Measurements from ENCODE around the gene SIVA1.

SIVA1 gene

GRCh38 chr14:104751539-104752422 is 1.2 kb upstream of the SIVA1 start:
- H3K9me3 Mint-ChIP-seq, result no peaks in the 10 kb centered on the region
- no peaks in the 10 kb centered on the region for H3K27me3 Mint-ChIP-seq
- H3K4me3 Mint-ChIP-seq, result peak overlapping the region; percentile 92
- H3K27ac Mint-ChIP-seq, result peak overlapping the region; percentile 82
- H3K36me3 Mint-ChIP-seq, result no peaks in the 10 kb centered on the region
- H3K4me1 Mint-ChIP-seq, result peaks cover 28% of the 10 kb centered on the region

- H3K27ac Mint-ChIP-seq, result peak overlapping the region; percentile 82
- no peaks in the 10 kb centered on the region for H3K27me3 Mint-ChIP-seq
- H3K9me3 Mint-ChIP-seq, result no peaks in the 10 kb centered on the region
- H3K4me1 Mint-ChIP-seq, result peaks cover 31% of the 10 kb centered on the region
- H3K4me3 Mint-ChIP-seq, result peak overlapping the region; percentile 92
- H3K36me3 Mint-ChIP-seq, result no peaks in the 10 kb centered on the region
Measured at GRCh38 chr14:104752423-104752734, 568 bp upstream of the SIVA1 start.

GRCh38 chr14:104753528-104754212 is 723 bp downstream of the SIVA1 start:
- Mint-ChIP-seq H3K27me3 (no peaks in the 10 kb centered on the region), H3K36me3 (no peaks in the 10 kb centered on the region), H3K9me3 (no peaks in the 10 kb centered on the region), H3K27ac (peak overlapping the region; percentile 79), H3K4me1 (peaks cover 34% of the 10 kb centered on the region), H3K4me3 (peak overlapping the region; percentile 92)

- H3K9me3 Mint-ChIP-seq, result no peaks in the 10 kb centered on the region
Measured at GRCh38 chr14:104754213-104754851, 1.4 kb downstream of the SIVA1 start.

GRCh38 chr14:104755621-104756020 is 2.7 kb downstream of the SIVA1 start:
- no peaks in the 10 kb centered on the region for H3K9me3 Mint-ChIP-seq
- H3K36me3 Mint-ChIP-seq, result peaks cover under 1% of the 10 kb centered on the region

More at GRCh38 chr14:104754213-104754851, 1.4 kb downstream of the SIVA1 start:
- H3K27ac Mint-ChIP-seq, result peak overlapping the region; percentile 79
- H3K4me1 Mint-ChIP-seq, result peaks cover 34% of the 10 kb centered on the region
- no peaks in the 10 kb centered on the region for H3K36me3 Mint-ChIP-seq
- H3K4me3 Mint-ChIP-seq, result peak overlapping the region; percentile 92
- no peaks in the 10 kb centered on the region for H3K27me3 Mint-ChIP-seq

GRCh38 chr14:104756477-104757237 is 3.7 kb downstream of the SIVA1 start:
- H3K27me3 Mint-ChIP-seq, result no peaks in the 10 kb centered on the region
- peaks cover 8% of the 10 kb centered on the region for H3K36me3 Mint-ChIP-seq
- no peaks in the 10 kb centered on the region for H3K9me3 Mint-ChIP-seq
- no peak overlapping the region for H3K4me3 Mint-ChIP-seq
- H3K4me1 Mint-ChIP-seq, result peaks cover 34% of the 10 kb centered on the region
- H3K27ac Mint-ChIP-seq, result no peak overlapping the region

More at GRCh38 chr14:104755621-104756020, 2.7 kb downstream of the SIVA1 start:
- H3K27ac Mint-ChIP-seq, result no peak overlapping the region
- H3K4me3 Mint-ChIP-seq, result no peak overlapping the region
- H3K27me3 Mint-ChIP-seq, result no peaks in the 10 kb centered on the region
- H3K4me1 Mint-ChIP-seq, result peaks cover 34% of the 10 kb centered on the region

GRCh38 chr14:104757238-104757585 is 4.3 kb downstream of the SIVA1 start:
- Mint-ChIP-seq H3K4me3 (no peak overlapping the region), H3K9me3 (no peaks in the 10 kb centered on the region), H3K27me3 (no peaks in the 10 kb centered on the region), H3K4me1 (peaks cover 34% of the 10 kb centered on the region), H3K36me3 (peaks cover 13% of the 10 kb centered on the region), H3K27ac (no peak overlapping the region)

- no peaks in the 10 kb centered on the region for H3K9me3 Mint-ChIP-seq
- H3K4me3 Mint-ChIP-seq, result no peak overlapping the region
- H3K4me1 Mint-ChIP-seq, result peaks cover 34% of the 10 kb centered on the region
- peaks cover 15% of the 10 kb centered on the region for H3K36me3 Mint-ChIP-seq
- no peaks in the 10 kb centered on the region for H3K27me3 Mint-ChIP-seq
- no peak overlapping the region for H3K27ac Mint-ChIP-seq
Measured at GRCh38 chr14:104757681-104758392, 4.9 kb downstream of the SIVA1 start.

- peaks cover 27% of the 10 kb centered on the region for H3K4me1 Mint-ChIP-seq
- H3K27me3 Mint-ChIP-seq, result no peaks in the 10 kb centered on the region
- H3K36me3 Mint-ChIP-seq, result peaks cover 15% of the 10 kb centered on the region
- no peak overlapping the region for H3K4me3 Mint-ChIP-seq
- H3K27ac Mint-ChIP-seq, result no peak overlapping the region
- no peaks in the 10 kb centered on the region for H3K9me3 Mint-ChIP-seq
Measured at GRCh38 chr14:104758981-104759969, 6.3 kb downstream of the SIVA1 start.

- no peaks in the 10 kb centered on the region for H3K9me3 Mint-ChIP-seq
- H3K4me3 Mint-ChIP-seq, result no peak overlapping the region
- no peaks in the 10 kb centered on the region for H3K27me3 Mint-ChIP-seq
- no peak overlapping the region for H3K27ac Mint-ChIP-seq
- no peaks in the 10 kb centered on the region for H3K4me1 Mint-ChIP-seq
- H3K36me3 Mint-ChIP-seq, result peaks cover 15% of the 10 kb centered on the region
Measured at GRCh38 chr14:104765517-104765916, 12.6 kb downstream of the SIVA1 start.

- no peaks in the 10 kb centered on the region for H3K27me3 Mint-ChIP-seq
- H3K4me1 Mint-ChIP-seq, result no peaks in the 10 kb centered on the region
- peak overlapping the region; percentile 51 for H3K27ac Mint-ChIP-seq
- peaks cover 10% of the 10 kb centered on the region for H3K36me3 Mint-ChIP-seq
- no peaks in the 10 kb centered on the region for H3K9me3 Mint-ChIP-seq
- no peak overlapping the region for H3K4me3 Mint-ChIP-seq
Measured at GRCh38 chr14:104766256-104766862, 13.4 kb downstream of the SIVA1 start.

GRCh38 chr14:104766863-104767633 is 14.1 kb downstream of the SIVA1 start:
- Mint-ChIP-seq H3K4me3 (no peak overlapping the region), H3K27ac (no peak overlapping the region), H3K9me3 (no peaks in the 10 kb centered on the region), H3K27me3 (no peaks in the 10 kb centered on the region), H3K36me3 (peaks cover 9% of the 10 kb centered on the region), H3K4me1 (no peaks in the 10 kb centered on the region)

GRCh38 chr14:104767634-104767918 is 14.6 kb downstream of the SIVA1 start:
- H3K27me3 Mint-ChIP-seq, result no peaks in the 10 kb centered on the region

More at GRCh38 chr14:104767634-104767918, 14.6 kb downstream of the SIVA1 start:
- H3K36me3 Mint-ChIP-seq, result peaks cover 7% of the 10 kb centered on the region
- no peak overlapping the region for H3K4me3 Mint-ChIP-seq
- H3K4me1 Mint-ChIP-seq, result no peaks in the 10 kb centered on the region
- H3K9me3 Mint-ChIP-seq, result no peaks in the 10 kb centered on the region
- no peak overlapping the region for H3K27ac Mint-ChIP-seq

Data from activated naive CD4-positive, alpha-beta T cell treated with anti-CD3 and anti-CD28 coated beads, Interleukin-2, amount 50 U/mL, for 24 hours (primary cell).